Omental fat pad (tissue), 4 donors: Measurements from ENCODE around the gene HMCN1. TPM values are rescaled to one million over a fixed set of nuclear protein-coding genes. Genes with fewer than 3 reads are reported as not detected.
A peak's percentile ranks its signal among the peaks of the same experiment; 100 is the strongest.

Experiments used
- ATAC-seq: fragments of 150-250 bp; one replicate; pipeline ENCODE4 v1.9.1; 2016; ENCODE audit warnings: mild to moderate bottlenecking, moderate library complexity; ENCODE audit not compliant: low FRiP score
- DNase-seq: peaks from one replicate; pipeline ENCODE4 v3.0.0-alpha.2; 2019; ENCODE audit warnings: low spot score
- CTCF ChIP-seq, 3 donors: fragments of 450-650 bp; IDR thresholded peaks; one replicate each; pipeline ENCODE4 v1.5.1; 2016 to 2017; ENCODE audit warnings: antibody characterized with exemption in 3 of 3, mild to moderate bottlenecking in 3 of 3, moderate library complexity in 2 of 3
- total RNA-seq, 4 donors: library from RNA; depleted of rRNA; stranded (reverse); fragments of >200 nt; gene quantifications; one replicate each; pipeline ENCODE4 v1.1.0, GENCODE V29; 2016

Gene HMCN1
- total RNA-seq, 4 donors from 2014 or later = 5.2 to 45.9 (median 12.7) TPM

DNA sequence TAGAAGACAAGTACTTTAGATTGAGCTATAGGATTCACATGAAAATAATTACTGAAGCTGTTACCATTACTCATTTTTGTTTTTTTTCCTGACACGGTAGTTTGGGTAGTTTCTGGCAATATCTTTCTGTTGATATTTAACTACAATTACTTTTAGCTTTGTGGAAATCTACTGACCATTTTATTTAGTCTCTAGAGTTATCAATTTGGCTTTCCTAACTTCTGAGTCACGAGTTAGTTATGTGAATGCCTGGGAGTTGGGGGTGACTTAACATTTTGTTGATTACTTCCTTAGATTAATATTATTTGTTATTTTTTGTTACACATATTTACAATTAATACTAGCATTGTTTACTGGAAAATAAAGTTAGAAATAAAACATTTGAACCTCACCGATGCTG, 160.6 kb downstream of the HMCN1 start:
- no peak for TF ChIP-seq CTCF (IDR thresholded peaks at IDR 0.05)
- DNase-seq = no peak
- ATAC-seq = no peak

GRCh38 chr1:185895208-185895900, 161.2 kb downstream of the HMCN1 start:
- DNase-seq = no peak
- peak; percentile 68 for ATAC-seq

DNA sequence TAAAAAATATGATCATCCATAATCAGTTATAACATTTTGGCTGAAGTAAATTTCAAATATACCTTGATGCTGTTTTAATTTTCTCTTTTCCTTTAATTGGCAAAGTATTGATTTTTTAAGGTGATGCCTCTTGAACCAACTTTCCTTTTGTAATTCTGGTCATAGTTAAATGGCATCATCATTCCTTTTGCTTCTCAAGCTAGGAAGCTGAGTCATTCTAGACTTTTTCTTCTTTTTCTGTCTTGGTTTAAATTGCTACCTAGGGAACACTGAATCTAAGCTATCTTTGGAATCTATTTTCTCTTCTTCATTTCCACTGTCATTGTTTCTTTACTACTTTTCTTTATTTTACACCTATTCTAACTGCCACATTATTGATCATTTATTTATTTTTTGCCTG, 162.7 kb downstream of the HMCN1 start:
- ATAC-seq (no peak), DNase-seq (no peak)
- no peak for TF ChIP-seq CTCF (IDR thresholded peaks at IDR 0.05)

More at GRCh38 chr1:185895208-185895900, 161.2 kb downstream of the HMCN1 start:
- TF ChIP-seq CTCF (IDR thresholded peaks at IDR 0.05) = no peak

- ATAC-seq = no peak
- DNase-seq = no peak
These were observed 172.0 kb downstream of the HMCN1 start for GRCh38 chr1:185906186-185906585.

GRCh38 chr1:185907246-185907645, 173.1 kb downstream of the HMCN1 start:
- ATAC-seq = no peak
- TF ChIP-seq CTCF (IDR thresholded peaks at IDR 0.05) = no peak
- DNase-seq = no peak

More at GRCh38 chr1:185906186-185906585, 172.0 kb downstream of the HMCN1 start:
- no peak for TF ChIP-seq CTCF (IDR thresholded peaks at IDR 0.05)

- no peak for TF ChIP-seq CTCF (IDR thresholded peaks at IDR 0.05)
- ATAC-seq (no peak), DNase-seq (no peak)
These were observed 177.8 kb downstream of the HMCN1 start for GRCh38 chr1:185911978-185912377.

- DNase-seq (no peak), ATAC-seq (no peak)
- no peak for TF ChIP-seq CTCF (IDR thresholded peaks at IDR 0.05)
These were observed 178.3 kb downstream of the HMCN1 start for GRCh38 chr1:185912504-185912903.
